ENCODE results near the gene MAN1A1.

MAN1A1 gene

GRCh38 chr6:119256978-119257462 lies 92.5 kb downstream of the MAN1A1 start:
- Histone ChIP-seq H3K4me3 (ENCODE audit: low read length) (no peak overlapping the region), H3K27me3 (ENCODE audit: insufficient read depth, low read length) (no peaks in the 10 kb centered on the region), H3K4me1 (ENCODE audit: insufficient read depth, low read length) (no peaks in the 10 kb centered on the region), H2AFZ (ENCODE audit: low read depth, low read length) (no peak overlapping the region), H3K36me3 (ENCODE audit: insufficient read depth, low read length) (no peaks in the 10 kb centered on the region), H3K9me3 (ENCODE audit: low read length) (no peaks in the 10 kb centered on the region)

- Histone ChIP-seq H2AFZ (ENCODE audit: low read depth, low read length) (no peak overlapping the region), H3K9me3 (ENCODE audit: low read length) (no peaks in the 10 kb centered on the region), H3K4me1 (ENCODE audit: insufficient read depth, low read length) (no peaks in the 10 kb centered on the region), H3K27me3 (ENCODE audit: insufficient read depth, low read length) (no peaks in the 10 kb centered on the region), H3K4me3 (ENCODE audit: low read length) (no peak overlapping the region), H3K36me3 (ENCODE audit: insufficient read depth, low read length) (no peaks in the 10 kb centered on the region)
These were observed 93.2 kb downstream of the MAN1A1 start for GRCh38 chr6:119256392-119256791.

- Histone ChIP-seq H2AFZ (ENCODE audit: low read depth, low read length) (no peak overlapping the region), H3K9me3 (ENCODE audit: low read length) (no peaks in the 10 kb centered on the region), H3K27me3 (ENCODE audit: insufficient read depth, low read length) (no peaks in the 10 kb centered on the region), H3K4me3 (ENCODE audit: low read length) (no peak overlapping the region), H3K36me3 (ENCODE audit: insufficient read depth, low read length) (no peaks in the 10 kb centered on the region), H3K4me1 (ENCODE audit: insufficient read depth, low read length) (no peaks in the 10 kb centered on the region)
These were observed 94.1 kb downstream of the MAN1A1 start for GRCh38 chr6:119255492-119255891.

- Histone ChIP-seq H2AFZ (ENCODE audit: low read depth, low read length) (no peak overlapping the region), H3K4me3 (ENCODE audit: low read length) (no peak overlapping the region)
These were observed 99.5 kb downstream of the MAN1A1 start for GRCh38 chr6:119250036-119250435.

GRCh38 chr6:119249319-119249718 lies 100.2 kb downstream of the MAN1A1 start:
- H3K36me3 ChIP-seq (ENCODE audit: insufficient read depth, low read length), result no peaks in the 10 kb centered on the region
- no peak overlapping the region for H3K4me3 ChIP-seq (ENCODE audit: low read length)
- no peaks in the 10 kb centered on the region for H3K9me3 ChIP-seq (ENCODE audit: low read length)
- no peaks in the 10 kb centered on the region for H3K4me1 ChIP-seq (ENCODE audit: insufficient read depth, low read length)
- H2AFZ ChIP-seq (ENCODE audit: low read depth, low read length), result no peak overlapping the region
- H3K27me3 ChIP-seq (ENCODE audit: insufficient read depth, low read length), result no peaks in the 10 kb centered on the region

More at GRCh38 chr6:119250036-119250435, 99.5 kb downstream of the MAN1A1 start:
- Histone ChIP-seq H3K4me1 (ENCODE audit: insufficient read depth, low read length) (no peaks in the 10 kb centered on the region), H3K9me3 (ENCODE audit: low read length) (no peaks in the 10 kb centered on the region), H3K36me3 (ENCODE audit: insufficient read depth, low read length) (no peaks in the 10 kb centered on the region), H3K27me3 (ENCODE audit: insufficient read depth, low read length) (no peaks in the 10 kb centered on the region)

- Histone ChIP-seq H3K36me3 (ENCODE audit: insufficient read depth, low read length) (no peaks in the 10 kb centered on the region), H3K27me3 (ENCODE audit: insufficient read depth, low read length) (no peaks in the 10 kb centered on the region), H3K4me1 (ENCODE audit: insufficient read depth, low read length) (no peaks in the 10 kb centered on the region), H3K4me3 (ENCODE audit: low read length) (no peak overlapping the region), H2AFZ (ENCODE audit: low read depth, low read length) (no peak overlapping the region), H3K9me3 (ENCODE audit: low read length) (no peaks in the 10 kb centered on the region)
These were observed 102.1 kb downstream of the MAN1A1 start for GRCh38 chr6:119247504-119247903.

- H3K4me3 ChIP-seq (ENCODE audit: low read length), result no peak overlapping the region
- no peaks in the 10 kb centered on the region for H3K27me3 ChIP-seq (ENCODE audit: insufficient read depth, low read length)
- H3K4me1 ChIP-seq (ENCODE audit: insufficient read depth, low read length), result no peaks in the 10 kb centered on the region
- H3K36me3 ChIP-seq (ENCODE audit: insufficient read depth, low read length), result no peaks in the 10 kb centered on the region
- H3K9me3 ChIP-seq (ENCODE audit: low read length), result no peaks in the 10 kb centered on the region
- H2AFZ ChIP-seq (ENCODE audit: low read depth, low read length), result no peak overlapping the region
These were observed 105.9 kb downstream of the MAN1A1 start for GRCh38 chr6:119243657-119244056.

GRCh38 chr6:119243037-119243436 lies 106.5 kb downstream of the MAN1A1 start:
- Histone ChIP-seq H3K4me1 (ENCODE audit: insufficient read depth, low read length) (no peaks in the 10 kb centered on the region), H3K27me3 (ENCODE audit: insufficient read depth, low read length) (no peaks in the 10 kb centered on the region), H3K36me3 (ENCODE audit: insufficient read depth, low read length) (no peaks in the 10 kb centered on the region), H3K9me3 (ENCODE audit: low read length) (no peaks in the 10 kb centered on the region), H2AFZ (ENCODE audit: low read depth, low read length) (no peak overlapping the region), H3K4me3 (ENCODE audit: low read length) (no peak overlapping the region)

- Histone ChIP-seq H3K9me3 (ENCODE audit: low read length) (no peaks in the 10 kb centered on the region), H2AFZ (ENCODE audit: low read depth, low read length) (no peak overlapping the region), H3K27me3 (ENCODE audit: insufficient read depth, low read length) (no peaks in the 10 kb centered on the region), H3K36me3 (ENCODE audit: insufficient read depth, low read length) (no peaks in the 10 kb centered on the region), H3K4me3 (ENCODE audit: low read length) (no peak overlapping the region), H3K4me1 (ENCODE audit: insufficient read depth, low read length) (no peaks in the 10 kb centered on the region)
These were observed 107.8 kb downstream of the MAN1A1 start for GRCh38 chr6:119241540-119242309.

GRCh38 chr6:119241111-119241465 lies 108.5 kb downstream of the MAN1A1 start:
- no peaks in the 10 kb centered on the region for H3K9me3 ChIP-seq (ENCODE audit: low read length)
- no peak overlapping the region for H3K4me3 ChIP-seq (ENCODE audit: low read length)
- H3K4me1 ChIP-seq (ENCODE audit: insufficient read depth, low read length), result no peaks in the 10 kb centered on the region
- H3K27me3 ChIP-seq (ENCODE audit: insufficient read depth, low read length), result no peaks in the 10 kb centered on the region
- no peaks in the 10 kb centered on the region for H3K36me3 ChIP-seq (ENCODE audit: insufficient read depth, low read length)
- H2AFZ ChIP-seq (ENCODE audit: low read depth, low read length), result no peak overlapping the region

GRCh38 chr6:119240257-119241110 lies 109.1 kb downstream of the MAN1A1 start:
- Histone ChIP-seq H2AFZ (ENCODE audit: low read depth, low read length) (no peak overlapping the region), H3K9me3 (ENCODE audit: low read length) (peaks cover 1% of the 10 kb centered on the region), H3K27me3 (ENCODE audit: insufficient read depth, low read length) (no peaks in the 10 kb centered on the region), H3K4me3 (ENCODE audit: low read length) (no peak overlapping the region), H3K4me1 (ENCODE audit: insufficient read depth, low read length) (no peaks in the 10 kb centered on the region), H3K36me3 (ENCODE audit: insufficient read depth, low read length) (no peaks in the 10 kb centered on the region)

GRCh38 chr6:119237177-119237715 lies 112.3 kb downstream of the MAN1A1 start:
- peaks cover 2% of the 10 kb centered on the region for H3K9me3 ChIP-seq (ENCODE audit: low read length)
- no peaks in the 10 kb centered on the region for H3K4me1 ChIP-seq (ENCODE audit: insufficient read depth, low read length)
- H3K36me3 ChIP-seq (ENCODE audit: insufficient read depth, low read length), result no peaks in the 10 kb centered on the region
- no peaks in the 10 kb centered on the region for H3K27me3 ChIP-seq (ENCODE audit: insufficient read depth, low read length)
- no peak overlapping the region for H2AFZ ChIP-seq (ENCODE audit: low read depth, low read length)
- no peak overlapping the region for H3K4me3 ChIP-seq (ENCODE audit: low read length)

- Histone ChIP-seq H3K9me3 (ENCODE audit: low read length) (peaks cover 2% of the 10 kb centered on the region), H3K27me3 (ENCODE audit: insufficient read depth, low read length) (no peaks in the 10 kb centered on the region), H3K4me3 (ENCODE audit: low read length) (no peak overlapping the region), H3K36me3 (ENCODE audit: insufficient read depth, low read length) (no peaks in the 10 kb centered on the region), H2AFZ (ENCODE audit: low read depth, low read length) (no peak overlapping the region), H3K4me1 (ENCODE audit: insufficient read depth, low read length) (no peaks in the 10 kb centered on the region)
These were observed 114.6 kb downstream of the MAN1A1 start for GRCh38 chr6:119234941-119235340.

Data from neuron (in vitro differentiated cells).